ENCODE results near the gene USHBP1.
"Not testable (repeated sequence)": the region's sequence is repeated elsewhere in the genome, so short reads cannot be mapped to it uniquely, and the experiment has no call there.

Gene USHBP1

DNA sequence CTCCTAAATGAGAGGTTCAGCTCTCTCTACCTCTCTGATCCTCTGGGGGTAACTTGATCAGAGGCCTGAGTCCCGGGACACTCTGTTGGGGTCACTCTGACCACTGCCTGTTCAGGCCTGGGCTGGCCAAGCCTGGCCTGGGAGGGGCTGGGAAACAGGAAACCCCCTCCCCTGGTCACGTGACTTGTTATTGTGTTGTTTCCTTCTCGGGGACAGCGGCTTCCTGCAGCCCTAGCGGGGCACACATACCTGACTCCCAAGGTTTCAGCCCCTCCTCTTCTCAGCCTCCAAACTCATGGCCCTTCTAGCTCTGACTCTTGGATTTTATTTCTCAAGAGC, at the start of gene USHBP1:
TSS of gene USHBP1 (minus strand) at position 105 of the 339 bp plus-strand sequence. CDS start 446 bp downstream, outside the sequence.
- DNase-seq (ENCODE audit: low spot score), result no peak

DNA sequence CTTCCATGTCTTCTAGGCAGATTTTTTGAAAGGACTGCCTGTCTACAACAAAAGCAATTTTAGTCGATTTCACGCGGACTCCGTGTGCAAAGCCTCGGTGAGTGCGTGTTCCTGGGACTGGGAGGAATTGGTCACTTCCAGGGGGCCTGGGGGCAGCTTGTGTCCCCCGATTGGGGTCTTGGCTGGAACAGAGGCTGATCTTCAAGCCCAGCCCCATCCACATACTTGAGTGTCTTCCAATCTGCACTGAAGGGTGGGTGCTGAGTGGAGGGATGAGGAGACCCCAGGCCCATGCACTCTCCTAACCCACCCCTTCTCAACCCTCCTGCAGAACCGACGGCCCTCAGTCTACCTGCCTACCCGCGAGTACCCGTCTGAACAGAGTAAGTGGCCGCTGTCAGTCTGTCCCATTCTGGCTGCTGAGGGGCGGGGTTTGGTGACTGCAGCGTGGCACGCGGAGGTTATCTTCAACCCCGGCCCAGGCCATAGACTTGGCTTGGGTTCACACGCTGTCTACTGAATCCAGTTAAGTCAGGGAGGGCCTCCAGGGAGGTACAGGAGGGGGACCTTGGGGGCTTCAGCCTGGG, 49.6 kb upstream of the USHBP1 start:
- DNase-seq (ENCODE audit: low spot score), result no peak

- DNase-seq (ENCODE audit: low spot score), result no peak
These were observed 47.9 kb upstream of the USHBP1 start for GRCh38 chr19:17312189-17313113.

GRCh38 chr19:17311455-17312188, 47.1 kb upstream of the USHBP1 start:
- peak; percentile 95 for DNase-seq (ENCODE audit: low spot score)

DNA sequence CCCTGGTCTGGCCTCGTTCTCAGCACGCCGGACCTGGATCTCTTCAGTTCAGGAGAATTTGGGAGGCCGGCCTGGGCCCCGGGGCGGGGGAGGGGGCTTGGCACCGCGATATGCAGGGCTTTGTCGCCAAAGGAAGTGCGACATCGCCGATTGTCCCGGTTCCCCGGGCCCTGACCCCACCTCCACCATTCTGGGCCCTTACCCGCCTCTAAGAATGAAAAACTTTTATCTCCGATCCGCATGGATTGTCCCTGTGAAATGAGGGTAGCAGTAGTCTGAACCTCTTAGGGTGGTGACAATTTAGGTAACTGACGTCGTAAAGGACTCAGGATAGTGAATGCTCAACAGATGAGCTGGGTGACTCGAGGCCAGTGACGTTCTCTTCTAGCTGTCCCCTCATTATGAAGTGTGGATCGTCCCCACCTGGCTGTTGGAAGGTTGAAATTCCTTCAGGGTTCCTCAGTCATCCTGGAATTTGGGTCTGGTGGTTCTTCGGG, 45.5 kb upstream of the USHBP1 start:
- peak; percentile 40 for DNase-seq (ENCODE audit: low spot score)

GRCh38 chr19:17309198-17309964, 44.8 kb upstream of the USHBP1 start, which contains the start of gene DDA1:
DDA1 (plus strand) TSS chr19:17309563; CDS start chr19:17309655, 92 bp downstream.
- peak; percentile 100 for DNase-seq (ENCODE audit: low spot score)

DNA sequence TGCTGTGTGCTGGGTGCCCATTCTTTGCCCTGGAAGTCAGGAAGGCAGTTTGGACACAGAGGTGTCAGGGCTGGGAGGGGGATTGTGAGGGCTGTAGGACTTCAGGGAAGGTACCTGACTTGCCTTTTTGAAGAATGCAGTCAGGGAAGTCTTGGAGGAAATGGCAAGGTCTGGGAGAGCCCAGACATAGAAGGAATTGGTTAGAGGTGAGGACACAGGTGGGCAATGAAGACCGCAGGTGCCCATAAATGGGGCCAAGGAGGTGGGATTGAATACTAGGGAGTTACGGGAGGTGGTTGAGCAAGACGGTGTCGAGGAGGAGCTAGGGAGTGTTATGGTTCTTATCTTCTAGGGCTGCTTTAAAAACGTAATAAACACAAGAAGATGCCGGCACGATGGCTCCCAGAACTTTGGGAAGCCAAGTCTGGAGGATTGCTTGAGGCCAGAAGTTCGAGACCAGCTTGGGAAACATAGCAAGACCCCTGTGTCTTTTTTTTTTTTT, 43.4 kb upstream of the USHBP1 start:
- DNase-seq (ENCODE audit: low spot score), result no peak

- peak; percentile 6 for DNase-seq (ENCODE audit: low spot score)
These were observed 41.8 kb upstream of the USHBP1 start for GRCh38 chr19:17306285-17306714.

- peak; percentile 100 for DNase-seq (ENCODE audit: low spot score)
These were observed 41.2 kb upstream of the USHBP1 start, which contains the start of gene MRPL34 for GRCh38 chr19:17305517-17306284. MRPL34 (plus strand) TSS chr19:17305872; CDS start chr19:17305893, 21 bp downstream.

GRCh38 chr19:17305216-17305516, 40.6 kb upstream of the USHBP1 start:
- no peak for DNase-seq (ENCODE audit: low spot score)

DNA sequence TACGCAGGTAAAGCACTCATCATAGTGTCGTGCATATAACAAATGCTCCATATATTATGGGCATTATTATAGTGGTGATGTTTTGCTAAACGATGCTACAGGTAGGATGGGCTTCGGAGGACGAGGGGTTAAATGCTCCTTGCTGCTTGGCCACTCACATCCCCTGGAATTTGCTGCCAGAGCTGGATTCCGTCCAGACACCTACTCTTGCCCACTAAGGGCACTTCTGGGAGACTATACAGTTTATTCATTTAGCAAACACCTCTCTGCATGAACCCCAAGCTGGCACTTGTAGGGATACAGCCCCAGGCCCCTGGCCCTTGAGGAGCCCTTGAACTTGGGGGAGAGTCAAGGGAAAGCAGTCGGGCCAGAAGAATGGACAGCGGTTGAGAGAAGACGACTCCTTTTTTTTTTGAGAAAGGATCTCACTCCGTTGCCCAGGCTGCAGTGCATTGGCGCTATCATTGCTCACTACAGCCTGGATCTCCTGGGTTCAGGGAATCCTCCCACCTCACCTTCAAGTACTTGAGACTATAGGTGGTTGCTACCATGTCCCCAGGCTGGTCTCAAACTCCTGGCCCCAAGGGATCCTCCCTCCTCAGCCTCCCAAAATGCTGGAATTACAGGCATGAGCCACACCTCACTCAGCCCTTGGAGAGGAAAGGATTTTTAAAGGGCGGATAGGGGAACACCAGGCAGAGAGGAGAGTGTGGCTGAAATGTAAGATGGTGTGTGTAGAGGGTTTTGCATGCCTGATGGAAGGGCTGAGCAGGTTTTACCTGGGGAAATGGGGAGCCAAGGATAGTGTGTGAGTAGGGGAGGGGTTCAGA, 40.1 kb upstream of the USHBP1 start:
- DNase-seq (ENCODE audit: low spot score), result peak; percentile 38

DNA sequence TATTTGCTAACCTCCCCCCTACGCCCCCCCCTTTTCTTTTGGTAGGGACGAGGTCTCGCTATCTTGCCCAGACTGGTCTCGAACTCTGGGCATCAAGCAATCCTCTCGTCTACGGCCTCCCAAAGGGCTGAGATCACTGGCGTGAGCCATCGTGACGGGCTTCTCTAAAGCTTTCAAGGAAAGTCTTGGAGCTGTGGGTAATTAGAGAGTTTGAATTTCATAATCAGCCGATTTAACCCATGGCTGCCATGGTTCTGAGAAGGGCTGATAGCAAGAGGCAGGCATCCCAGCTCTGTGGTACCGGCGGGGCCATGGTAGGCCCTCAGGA, 39.4 kb upstream of the USHBP1 start:
- peak; percentile 6 for DNase-seq (ENCODE audit: low spot score)

DNA sequence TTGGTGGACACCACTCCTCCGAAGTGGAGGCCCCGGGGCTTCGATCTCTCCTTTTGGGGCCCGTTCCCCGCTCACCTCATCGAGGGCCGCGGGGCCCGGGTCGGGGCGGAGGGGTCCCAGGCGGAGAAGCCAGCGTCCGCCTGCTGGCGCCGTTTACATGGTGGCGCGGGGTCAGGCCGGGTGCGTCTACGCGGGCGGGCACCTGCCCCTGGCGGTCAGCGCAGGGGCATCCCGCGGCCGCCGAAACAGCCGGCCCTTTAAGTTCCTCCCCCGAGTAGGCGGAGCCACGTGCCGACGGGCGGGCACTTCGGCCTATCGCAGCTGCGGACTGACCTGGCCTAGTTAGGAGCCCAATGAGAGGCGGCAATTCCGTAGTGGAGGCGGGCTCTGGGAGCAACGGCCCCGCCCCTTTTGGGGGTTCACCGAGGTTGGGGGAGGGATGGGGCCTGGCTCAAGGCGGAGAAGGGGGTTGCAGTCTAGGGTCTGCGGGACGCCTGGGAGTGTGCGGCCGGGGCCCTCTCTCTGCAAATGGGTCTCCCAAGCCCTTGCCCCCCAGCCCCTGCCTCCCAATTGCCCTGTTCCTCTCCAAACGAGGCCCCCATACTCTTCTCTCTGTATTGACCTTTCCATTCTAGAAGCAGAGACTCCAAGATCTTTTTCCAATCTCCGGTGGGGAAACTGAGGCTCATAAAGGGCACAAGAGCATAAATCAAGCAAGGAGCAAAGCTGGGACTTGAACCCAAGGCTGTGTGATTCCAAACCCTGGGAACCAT, 38.8 kb upstream of the USHBP1 start, which contains the start of gene ABHD8:
TSS of gene ABHD8 (minus strand) at position 259 of the 773 bp plus-strand sequence. CDS start 1,809 bp downstream, outside the sequence.
- peak; percentile 97 for DNase-seq (ENCODE audit: low spot score)

- DNase-seq (ENCODE audit: low spot score), result peak; percentile 21
These were observed 38.0 kb upstream of the USHBP1 start for GRCh38 chr19:17302391-17303166.

- no peak for DNase-seq (ENCODE audit: low spot score)
These were observed 36.6 kb upstream of the USHBP1 start for GRCh38 chr19:17300992-17301619.

DNA sequence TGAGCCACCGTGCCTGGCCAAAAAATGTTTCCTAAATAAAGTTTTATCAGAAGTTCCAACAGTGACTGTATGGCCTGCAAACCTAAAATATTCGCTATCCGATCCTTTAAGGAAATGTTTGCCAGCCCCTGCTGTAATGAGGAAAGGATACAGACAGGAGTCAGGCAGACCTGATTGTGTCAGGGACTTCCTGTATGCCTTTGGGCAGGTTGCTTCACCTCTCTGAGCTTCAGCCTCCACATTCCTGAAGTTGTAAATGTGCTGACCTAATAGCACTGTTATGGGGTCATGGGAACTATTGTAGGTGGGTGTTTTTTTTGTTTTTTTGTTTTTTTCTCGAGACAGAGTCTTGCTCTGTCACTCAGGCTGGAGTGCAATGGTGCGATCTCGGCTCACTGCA, 32.4 kb upstream of the USHBP1 start:
- DNase-seq (ENCODE audit: low spot score), result peak; percentile 63

DNA sequence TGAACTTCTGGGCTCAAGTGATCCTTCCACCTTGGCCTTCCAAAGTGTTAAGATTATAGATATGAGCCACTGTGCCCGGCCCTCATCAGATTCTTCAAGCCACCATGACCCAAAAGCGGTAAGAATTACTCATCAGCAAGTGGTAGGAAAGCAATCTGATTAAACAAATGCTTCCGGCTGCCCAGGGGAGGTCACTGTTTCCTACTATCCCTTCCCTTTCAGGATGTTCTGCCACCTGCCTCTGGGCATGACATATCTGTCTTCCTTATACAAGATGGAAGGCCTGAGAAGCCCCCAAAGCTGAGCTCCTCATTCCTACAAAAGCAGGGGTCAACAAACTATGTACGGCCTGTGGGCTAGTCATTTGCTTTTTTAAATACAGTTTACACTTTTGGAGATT, 31.7 kb upstream of the USHBP1 start:
- peak; percentile 78 for DNase-seq (ENCODE audit: low spot score)

DNA sequence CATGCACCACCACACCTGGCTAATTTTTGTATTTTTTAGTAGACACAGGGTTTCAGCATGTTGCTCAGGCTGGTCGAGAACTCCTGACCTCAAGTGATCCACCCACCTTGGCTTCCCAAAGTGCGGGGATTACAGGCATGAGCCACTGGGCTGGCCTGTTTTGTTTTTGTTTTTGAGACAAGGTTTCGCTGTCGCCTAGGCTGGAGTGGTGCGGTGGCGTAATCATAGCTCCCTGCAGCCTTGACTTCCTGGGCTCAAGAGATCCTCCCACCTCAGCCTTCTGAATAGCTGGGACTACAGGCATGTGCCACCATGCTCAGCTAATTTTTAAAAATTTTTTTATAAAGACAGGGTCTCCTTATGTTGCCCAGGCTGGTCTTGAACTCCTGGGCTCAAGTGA, 31.0 kb upstream of the USHBP1 start:
- DNase-seq (ENCODE audit: low spot score), result not testable (repeated sequence)

All from kidney tubule cell (primary cell).